ENCODE data around the gene PKD1L1.

Gene PKD1L1

DNA sequence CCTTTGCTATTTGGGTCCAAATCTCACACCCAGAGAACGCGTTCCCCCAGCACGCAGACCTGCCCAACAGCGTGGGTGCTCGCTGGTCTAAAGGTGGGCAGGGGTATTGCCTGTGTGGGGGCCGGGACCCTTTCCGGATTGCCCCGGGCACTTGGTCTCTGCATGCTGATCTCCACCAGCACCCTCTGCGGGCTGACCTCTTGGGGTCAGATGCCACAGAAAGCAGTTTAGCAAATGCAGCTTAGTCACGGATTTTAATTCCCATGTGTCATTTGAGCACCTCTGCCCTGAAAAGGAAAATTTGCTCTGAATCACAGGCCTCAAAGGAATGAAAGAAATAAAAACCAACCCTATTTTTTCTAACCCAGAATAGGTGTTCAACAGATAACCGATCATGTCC, 46.7 kb downstream of the PKD1L1 start:
- no peak for DNase-seq

DNA sequence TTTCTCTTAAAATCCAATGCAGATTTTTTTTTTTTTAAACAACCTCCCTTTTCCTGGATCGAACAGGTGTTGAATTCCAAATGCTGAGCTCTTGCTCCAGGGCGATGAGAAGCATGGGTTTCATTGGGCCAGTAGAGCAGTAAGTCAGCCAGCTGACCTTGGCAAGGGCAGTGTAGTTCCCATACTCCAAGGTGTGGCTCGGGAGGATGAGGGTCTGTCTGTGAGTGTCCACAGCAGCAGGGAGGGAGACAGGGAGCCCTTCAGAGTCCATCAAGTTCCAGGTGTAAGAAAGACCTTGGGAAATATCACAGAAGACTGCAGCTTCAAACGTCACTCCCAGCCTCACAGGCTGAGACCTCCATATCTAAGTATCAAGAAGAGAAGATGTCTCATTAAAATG, 50.4 kb downstream of the PKD1L1 start:
- no peak for DNase-seq

GRCh38 chr7:47896809-47897423, 51.4 kb downstream of the PKD1L1 start:
- DNase-seq, result no peak

GRCh38 chr7:47895026-47895425, 53.2 kb downstream of the PKD1L1 start:
- DNase-seq, result no peak

- no peak for DNase-seq
Measured at GRCh38 chr7:47893721-47894365, 54.4 kb downstream of the PKD1L1 start.

GRCh38 chr7:47893238-47893637, 55.0 kb downstream of the PKD1L1 start:
- DNase-seq, result no peak

- no peak for DNase-seq
Measured at GRCh38 chr7:47890606-47891005, 57.7 kb downstream of the PKD1L1 start.

DNA sequence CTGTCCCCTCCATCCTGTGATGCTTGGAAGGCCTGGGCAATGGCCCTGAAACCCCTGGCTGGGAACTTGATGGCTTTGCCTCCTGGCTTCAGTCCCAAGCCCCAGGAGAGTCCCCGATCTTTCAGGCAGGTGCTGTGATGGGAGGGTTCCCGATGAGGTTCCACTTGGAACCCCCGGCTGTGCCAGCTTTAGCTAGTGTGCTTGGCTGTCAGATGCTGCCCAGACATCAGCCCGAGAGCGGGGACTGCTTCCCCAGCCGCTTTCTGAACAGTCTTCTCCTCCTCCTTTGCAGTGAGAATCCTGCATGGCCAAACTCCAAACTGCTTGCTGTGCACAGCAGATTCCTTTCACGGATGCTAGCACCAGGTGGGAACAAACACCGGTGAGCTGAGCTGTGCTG, 58.1 kb downstream of the PKD1L1 start:
- no peak for DNase-seq

DNA sequence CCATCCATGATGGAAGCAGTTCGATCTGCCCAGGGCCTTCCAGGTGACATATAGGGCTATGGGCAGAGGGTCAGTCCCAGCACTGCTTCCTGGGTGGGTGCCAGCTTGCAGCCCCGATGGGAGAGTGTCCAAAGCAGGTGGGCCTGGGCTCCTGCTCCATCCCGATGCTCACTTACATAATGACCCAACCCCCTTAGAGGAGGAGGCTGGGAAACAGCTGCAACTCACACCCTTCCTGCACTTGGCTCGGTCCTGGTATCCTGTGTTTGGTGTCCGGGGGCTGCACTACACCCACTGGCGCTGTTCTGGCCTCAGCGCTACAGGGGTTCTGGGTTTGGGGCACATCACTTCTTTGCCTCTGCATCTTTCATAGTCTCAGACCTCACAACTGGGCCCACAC, 58.5 kb downstream of the PKD1L1 start:
- DNase-seq, result no peak

GRCh38 chr7:47888371-47889265, 59.6 kb downstream of the PKD1L1 start:
- no peak for DNase-seq

GRCh38 chr7:47887016-47887640, 61.1 kb downstream of the PKD1L1 start:
- no peak for DNase-seq

GRCh38 chr7:47885987-47886811, 62.1 kb downstream of the PKD1L1 start:
- no peak for DNase-seq

DNA sequence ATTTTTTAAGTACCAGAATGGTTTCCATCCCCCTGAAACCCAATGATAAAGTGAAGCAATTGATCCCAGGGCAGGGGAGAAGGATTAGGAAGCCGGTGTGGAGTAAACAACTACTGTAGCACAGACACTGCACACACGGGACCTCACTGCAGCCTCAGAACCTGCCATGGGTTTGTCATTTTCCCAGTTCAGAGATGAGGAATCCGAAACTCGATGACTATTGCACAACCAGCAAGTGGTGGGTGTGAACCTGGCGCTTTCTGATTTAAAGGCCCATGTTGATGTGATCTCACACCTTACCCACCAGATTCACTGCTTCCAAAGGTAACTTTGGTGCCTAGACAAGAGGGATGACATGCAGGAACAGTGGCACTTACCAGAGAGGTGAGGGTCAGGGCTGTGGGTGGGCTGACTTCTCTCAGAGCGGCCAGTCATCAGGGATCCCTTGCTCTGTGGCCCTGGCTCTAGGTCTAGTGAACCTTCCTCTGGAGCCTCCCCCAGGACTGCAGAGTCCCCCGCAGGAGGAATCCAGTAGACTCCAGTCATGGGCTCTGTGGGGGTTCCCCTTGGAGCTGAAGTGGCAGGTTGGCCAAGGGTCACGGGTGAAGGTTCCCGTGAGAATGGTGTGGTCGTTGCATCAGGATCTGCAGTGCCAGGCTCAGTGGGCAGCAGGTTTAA, 62.8 kb downstream of the PKD1L1 start:
- DNase-seq, result no peak

GRCh38 chr7:47884675-47885074, 63.6 kb downstream of the PKD1L1 start:
- DNase-seq, result no peak

GRCh38 chr7:47882635-47883034, 65.6 kb downstream of the PKD1L1 start:
- no peak for DNase-seq

GRCh38 chr7:47881256-47881655, 67.0 kb downstream of the PKD1L1 start:
- no peak for DNase-seq

GRCh38 chr7:47878662-47879061, 69.6 kb downstream of the PKD1L1 start:
- no peak for DNase-seq

DNA sequence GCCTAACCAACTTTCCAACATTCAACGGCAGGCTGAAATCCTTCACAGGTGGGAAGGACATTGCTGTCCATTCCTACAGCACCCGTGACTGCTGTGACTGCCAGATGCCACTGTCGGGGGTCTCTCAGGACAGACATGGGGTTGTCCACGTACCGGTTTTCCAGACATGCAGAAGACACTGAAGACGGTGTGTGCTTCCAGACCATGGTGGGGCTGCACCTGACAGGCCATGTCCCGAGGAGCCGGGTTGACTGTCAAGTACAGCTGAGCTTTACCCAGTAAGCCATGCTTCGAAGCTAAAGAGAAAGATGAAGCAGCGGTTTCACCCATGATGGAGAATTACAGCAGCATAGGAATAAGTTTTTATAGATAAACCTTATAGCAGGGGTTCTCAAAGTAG, 70.9 kb downstream of the PKD1L1 start:
- no peak for DNase-seq

DNA sequence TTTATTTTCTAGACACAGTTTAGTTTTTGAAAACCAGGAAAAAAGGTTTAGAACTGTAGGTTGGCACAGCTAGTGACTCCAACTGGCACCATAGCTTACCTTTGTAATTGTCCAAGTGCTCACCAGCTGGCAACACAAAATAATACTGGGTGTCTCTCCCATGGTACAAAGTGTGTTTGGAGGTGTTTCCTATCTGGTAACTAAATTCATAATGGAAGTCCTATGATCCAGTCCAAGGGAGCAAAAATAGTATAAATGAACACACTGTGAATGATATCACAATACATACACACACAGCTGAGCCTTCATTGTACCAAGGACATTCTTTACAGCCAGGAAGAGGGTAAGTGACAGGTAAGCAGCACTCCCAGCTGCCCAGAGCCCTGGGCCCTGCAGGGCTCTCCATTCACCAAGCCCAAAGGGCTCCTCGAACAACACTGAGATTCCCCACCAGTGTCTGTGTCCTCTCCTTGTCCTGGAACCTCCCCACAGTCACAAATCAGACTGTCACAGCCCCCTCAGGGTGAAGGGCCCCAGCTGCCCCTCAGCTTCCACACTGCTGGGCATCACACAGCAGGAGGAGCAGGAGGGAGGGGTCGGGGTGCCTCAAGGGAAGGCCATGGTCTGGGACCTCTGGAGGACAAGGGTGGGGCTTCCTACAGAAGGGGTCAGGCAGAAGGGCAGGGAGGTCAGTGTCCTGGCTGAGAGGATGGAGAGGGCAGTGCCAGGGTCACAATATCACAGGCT, 72.1 kb downstream of the PKD1L1 start:
- DNase-seq, result no peak

- DNase-seq, result no peak
Measured at GRCh38 chr7:47875406-47875805, 72.9 kb downstream of the PKD1L1 start.

DNA sequence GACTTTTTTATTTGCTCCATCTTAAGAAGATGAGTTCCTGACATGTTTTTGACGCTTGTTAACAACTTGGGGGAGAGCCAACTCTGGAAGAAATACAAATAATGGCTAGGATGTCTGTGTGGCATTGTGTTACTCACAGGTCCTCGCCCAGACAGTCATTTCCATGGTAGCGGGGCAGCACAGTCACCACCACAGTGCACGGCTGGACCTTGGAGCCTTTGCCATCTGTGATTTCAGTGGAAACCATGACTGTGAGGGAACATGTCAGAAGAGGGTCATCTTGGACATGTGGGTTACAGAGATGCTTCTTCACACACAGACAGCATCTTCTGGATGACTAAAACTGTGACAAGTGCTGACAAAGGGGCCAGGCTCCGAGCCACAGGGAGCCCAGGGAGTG, 74.5 kb downstream of the PKD1L1 start:
- no peak for DNase-seq

All from T-helper 9 cell (primary cell).